NT2/D1 (cell line): Measurements from ENCODE around the gene TTC31.
"Not testable (repeated sequence)": the region's sequence is repeated elsewhere in the genome, so short reads cannot be mapped to it uniquely, and the experiment has no call there.

Experiments
- SUZ12 ChIP-seq: IDR thresholded peaks from 2 replicates; pipeline ENCODE4 v1.6.1; 2011; ENCODE audit not compliant: insufficient read length, insufficient read depth; ENCODE audit errors: extremely low read depth
- YY1 ChIP-seq: IDR thresholded peaks from 2 replicates; pipeline ENCODE4 v1.6.1; 2011; ENCODE audit not compliant: insufficient read length, insufficient read depth

DNA sequence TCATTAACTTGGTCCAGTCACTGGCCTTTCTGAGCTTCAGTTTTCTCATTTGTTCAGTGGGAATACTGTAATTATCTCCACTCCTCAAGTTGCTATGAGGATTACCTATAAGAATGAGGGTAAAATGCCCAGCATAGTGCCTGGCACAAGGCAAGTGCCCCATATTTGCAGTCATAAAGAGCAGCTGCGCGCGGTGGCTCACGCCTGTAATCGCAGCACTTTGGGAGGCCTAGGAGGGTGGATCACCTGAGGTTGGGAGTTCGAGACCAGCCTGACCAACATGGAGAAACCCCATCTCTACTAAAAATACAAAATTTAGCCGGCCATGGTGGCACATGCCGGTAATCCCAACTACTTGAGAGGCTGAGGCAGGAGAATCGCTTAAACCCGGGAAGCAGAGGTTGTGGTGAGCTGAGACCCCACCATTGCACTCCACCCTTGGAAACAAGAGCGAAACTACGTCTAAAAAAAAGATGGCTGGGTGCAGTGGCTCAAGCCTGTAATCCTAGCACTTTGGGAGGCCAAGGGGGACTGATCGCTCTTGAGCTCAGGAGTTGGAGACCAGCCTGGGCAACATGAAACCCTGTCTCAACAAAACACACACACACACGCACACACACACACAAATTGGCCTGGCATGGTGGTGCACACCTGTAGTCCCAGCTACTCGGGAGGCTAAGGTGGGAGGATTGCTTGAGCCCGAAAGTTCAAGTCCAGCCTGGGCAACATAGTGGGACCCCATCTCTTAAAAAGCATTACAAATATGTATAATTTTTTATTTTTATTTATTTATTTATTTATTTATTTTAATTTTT, 40.2 kb upstream of the TTC31 start:
- not testable (repeated sequence) for TF ChIP-seq YY1, SUZ12
